ENCODE data around the gene RHBDD2.

GRCh38 chr7:75889223-75889825 lies 10.5 kb downstream of the RHBDD2 start:
- no peak for TF ChIP-seq TAF1 (IDR thresholded peaks at IDR 0.05; ENCODE audit: borderline replicate concordance, low read depth, low read length)
- no peak; the same call in 1 of the 2 replicates for TF ChIP-seq POLR2A (IDR thresholded peaks at IDR 0.05; ENCODE audit: low read depth, low read length)
- TF ChIP-seq POLR2AphosphoS5 (IDR thresholded peaks at IDR 0.05; ENCODE audit: low read depth, low read length), result no peak

Measured in GM12892 (cell line).